Uterus (tissue), 2 donors: Measurements from ENCODE around the gene SPATA24.

ENCODE experiments used
- POLR2A ChIP-seq, 2 donors: fragments of 450-650 bp; IDR thresholded peaks; one replicate each; pipeline ENCODE4 v1.6.1; 2016; ENCODE audit warnings: antibody characterized with exemption in 2 of 2, mild to moderate bottlenecking in 1 of 2, moderate library complexity in 1 of 2
- TF ChIP-seq, protein P1 (sequence below), 4 experiments: fragments of 200-600 bp in 2 of 4; fragments of 450-650 bp in 2 of 4; sonication (generic) in 2 of 4; IDR thresholded peaks; one replicate each; pipeline ENCODE4 v1.5.1; 2016 to 2019; ENCODE audit warnings: antibody characterized with exemption in 4 of 4, mild to moderate bottlenecking in 2 of 4, moderate library complexity in 1 of 4

DNA sequence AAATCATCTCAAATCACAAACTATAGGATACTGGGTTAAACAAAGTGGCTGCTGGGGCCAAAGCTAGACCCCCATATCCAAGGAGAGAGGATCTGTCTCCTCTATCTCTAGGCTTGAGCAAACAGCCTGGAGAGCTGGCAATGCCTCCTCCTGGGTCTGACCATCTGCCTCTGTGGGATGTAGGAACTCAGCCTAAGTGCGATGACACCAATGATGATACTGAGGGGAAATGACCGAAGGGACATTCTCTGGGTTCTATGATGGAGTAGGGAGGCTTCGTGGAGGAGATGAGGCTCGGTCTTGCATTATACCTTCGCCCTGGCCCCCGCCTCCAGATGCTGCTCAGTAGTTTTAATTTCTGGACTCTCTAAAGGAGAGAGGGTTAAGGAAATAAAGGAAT is 9.3 kb upstream of the SPATA24 start:
- TF ChIP-seq POLR2A (IDR thresholded peaks at IDR 0.05), result no peak
- TF ChIP-seq, protein P1, sequence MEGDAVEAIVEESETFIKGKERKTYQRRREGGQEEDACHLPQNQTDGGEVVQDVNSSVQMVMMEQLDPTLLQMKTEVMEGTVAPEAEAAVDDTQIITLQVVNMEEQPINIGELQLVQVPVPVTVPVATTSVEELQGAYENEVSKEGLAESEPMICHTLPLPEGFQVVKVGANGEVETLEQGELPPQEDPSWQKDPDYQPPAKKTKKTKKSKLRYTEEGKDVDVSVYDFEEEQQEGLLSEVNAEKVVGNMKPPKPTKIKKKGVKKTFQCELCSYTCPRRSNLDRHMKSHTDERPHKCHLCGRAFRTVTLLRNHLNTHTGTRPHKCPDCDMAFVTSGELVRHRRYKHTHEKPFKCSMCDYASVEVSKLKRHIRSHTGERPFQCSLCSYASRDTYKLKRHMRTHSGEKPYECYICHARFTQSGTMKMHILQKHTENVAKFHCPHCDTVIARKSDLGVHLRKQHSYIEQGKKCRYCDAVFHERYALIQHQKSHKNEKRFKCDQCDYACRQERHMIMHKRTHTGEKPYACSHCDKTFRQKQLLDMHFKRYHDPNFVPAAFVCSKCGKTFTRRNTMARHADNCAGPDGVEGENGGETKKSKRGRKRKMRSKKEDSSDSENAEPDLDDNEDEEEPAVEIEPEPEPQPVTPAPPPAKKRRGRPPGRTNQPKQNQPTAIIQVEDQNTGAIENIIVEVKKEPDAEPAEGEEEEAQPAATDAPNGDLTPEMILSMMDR (IDR thresholded peaks at IDR 0.05), result no peak
